ENCODE results near the gene SIPA1L3.

The SIPA1L3 gene

DNA sequence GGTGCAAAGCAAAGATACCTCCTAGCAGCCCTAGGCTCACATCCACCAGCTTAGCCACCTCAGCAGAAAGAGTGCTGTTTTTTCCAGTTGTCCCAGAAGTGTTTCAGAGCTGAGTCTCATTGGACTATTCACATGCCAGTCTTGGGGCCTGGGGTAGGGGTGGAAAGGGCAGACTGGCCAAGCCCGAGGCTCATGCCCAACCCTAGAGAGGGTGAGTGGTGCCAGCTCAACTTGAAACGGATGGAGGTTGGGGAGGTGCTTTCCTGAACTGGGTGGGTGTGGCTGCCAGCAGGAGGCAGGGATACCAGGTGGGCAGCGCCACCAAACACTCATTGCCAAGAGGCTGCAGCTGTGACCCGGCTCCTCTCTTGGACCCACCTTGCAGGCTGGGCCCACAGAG is 200.1 kb downstream of the SIPA1L3 start:
- Mint-ChIP-seq H3K36me3 (ENCODE audit: low read depth) (peaks cover 19% of the 10 kb centered on the region), H3K9me3 (no peaks in the 10 kb centered on the region), H3K27ac (no peak overlapping the region), H3K27me3 (ENCODE audit: low read depth) (no peaks in the 10 kb centered on the region), H3K4me1 (ENCODE audit: low read depth) (no peaks in the 10 kb centered on the region), H3K4me3 (no peak overlapping the region)
- no peak for DNase-seq (ENCODE audit: low spot score)

DNA sequence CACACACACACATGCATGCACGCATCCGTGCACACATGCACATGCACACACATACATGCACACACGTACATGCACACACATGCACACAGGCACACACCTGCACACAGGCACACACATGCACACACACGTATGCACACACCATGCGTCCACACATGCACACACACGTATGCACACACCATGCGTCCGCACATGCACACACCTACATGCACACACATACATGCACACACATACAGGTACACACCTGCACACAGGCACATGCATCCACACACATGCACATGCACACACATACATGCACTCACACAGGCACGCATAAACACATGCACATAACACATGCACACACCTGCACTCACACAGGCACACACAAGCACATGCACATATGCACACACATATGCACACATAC is 204.9 kb downstream of the SIPA1L3 start:
- no peak overlapping the region for H3K4me3 Mint-ChIP-seq
- no peaks in the 10 kb centered on the region for H3K9me3 Mint-ChIP-seq
- no peak overlapping the region for H3K27ac Mint-ChIP-seq

DNA sequence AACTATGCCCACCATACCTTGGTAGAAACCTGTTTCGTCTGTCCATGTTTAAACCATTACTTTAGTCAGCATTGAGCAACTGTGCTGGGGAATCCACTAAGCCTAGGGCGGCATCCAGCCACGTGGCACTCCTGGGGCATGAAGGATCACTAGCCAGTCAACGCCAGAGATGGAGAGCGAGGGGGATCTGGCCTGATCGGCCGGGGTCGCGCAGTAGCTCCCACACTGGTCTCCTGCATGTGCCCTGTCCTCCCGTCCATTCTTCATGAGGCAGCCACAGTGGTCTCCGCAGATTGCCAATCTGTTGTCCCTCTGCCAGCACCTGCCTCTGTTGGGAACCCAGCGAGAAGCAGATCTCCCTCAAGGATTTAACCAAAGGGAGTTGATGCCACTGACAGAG is 207.6 kb downstream of the SIPA1L3 start:
- Mint-ChIP-seq H3K4me3 (no peak overlapping the region), H3K27me3 (ENCODE audit: low read depth) (no peaks in the 10 kb centered on the region), H3K4me1 (ENCODE audit: low read depth) (peaks cover 11% of the 10 kb centered on the region), H3K36me3 (ENCODE audit: low read depth) (peaks cover 14% of the 10 kb centered on the region), H3K9me3 (peaks cover 6% of the 10 kb centered on the region), H3K27ac (peak overlapping the region; percentile 26)
- no peak for DNase-seq (ENCODE audit: low spot score)

More for the DNA sequence above, 204.9 kb downstream of the SIPA1L3 start:
- Mint-ChIP-seq H3K36me3 (ENCODE audit: low read depth) (peaks cover 17% of the 10 kb centered on the region), H3K4me1 (ENCODE audit: low read depth) (peaks cover 11% of the 10 kb centered on the region), H3K27me3 (ENCODE audit: low read depth) (no peaks in the 10 kb centered on the region)
- no peak for DNase-seq (ENCODE audit: low spot score)

DNA sequence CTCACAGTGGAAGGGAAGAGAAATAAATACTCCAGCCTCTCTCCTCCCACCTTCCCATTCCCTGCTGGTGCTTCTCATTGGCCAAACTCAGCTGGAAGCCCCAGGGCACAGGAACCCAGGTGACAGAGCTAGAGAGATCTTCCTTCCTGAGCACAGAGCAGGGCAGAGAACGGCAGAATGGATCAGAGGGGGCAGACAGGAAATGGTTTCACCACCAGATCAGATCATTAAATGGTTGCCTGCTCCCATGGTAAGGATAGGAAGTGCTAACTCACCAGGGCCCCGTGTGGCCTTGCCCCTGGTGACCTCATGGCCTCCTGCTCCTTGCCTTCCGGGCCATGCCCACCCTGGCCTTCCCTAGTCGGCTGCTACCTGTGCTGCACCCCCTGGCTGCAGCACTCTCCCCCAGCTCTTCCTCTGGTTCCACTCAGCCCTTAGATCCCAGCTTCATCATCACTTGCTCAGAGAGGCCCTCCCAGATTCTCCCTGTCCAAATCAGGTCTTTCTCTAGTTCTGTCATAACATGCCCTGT is 208.3 kb downstream of the SIPA1L3 start:
- Mint-ChIP-seq H3K4me3 (no peak overlapping the region), H3K27ac (peak overlapping the region; percentile 19), H3K36me3 (ENCODE audit: low read depth) (peaks cover 18% of the 10 kb centered on the region), H3K4me1 (ENCODE audit: low read depth) (peaks cover 11% of the 10 kb centered on the region), H3K9me3 (peaks cover 10% of the 10 kb centered on the region), H3K27me3 (ENCODE audit: low read depth) (no peaks in the 10 kb centered on the region)
- no peak for DNase-seq (ENCODE audit: low spot score)

DNA sequence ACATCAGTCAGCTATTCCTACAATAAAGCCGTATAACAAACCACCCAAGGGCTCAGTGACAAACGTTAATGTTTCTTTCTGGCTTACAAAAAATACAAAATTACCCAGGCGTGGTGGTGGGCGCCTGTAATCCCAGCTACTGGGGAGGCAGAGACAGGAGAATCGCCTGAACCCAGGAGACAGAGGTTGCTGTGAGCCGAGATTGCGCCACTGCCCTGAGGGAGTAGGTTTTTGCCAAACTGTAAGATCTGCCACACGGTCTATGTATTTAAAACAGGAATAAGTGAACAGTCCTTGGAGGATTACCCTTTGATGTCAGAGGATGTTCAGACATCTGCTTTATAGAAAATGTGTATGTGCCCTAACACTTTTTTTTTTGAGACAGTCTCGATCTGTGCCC is 211.2 kb downstream of the SIPA1L3 start:
- H3K36me3 Mint-ChIP-seq (ENCODE audit: low read depth) = peaks cover 18% of the 10 kb centered on the region
- no peak overlapping the region for H3K27ac Mint-ChIP-seq
- H3K4me3 Mint-ChIP-seq = no peak overlapping the region

DNA sequence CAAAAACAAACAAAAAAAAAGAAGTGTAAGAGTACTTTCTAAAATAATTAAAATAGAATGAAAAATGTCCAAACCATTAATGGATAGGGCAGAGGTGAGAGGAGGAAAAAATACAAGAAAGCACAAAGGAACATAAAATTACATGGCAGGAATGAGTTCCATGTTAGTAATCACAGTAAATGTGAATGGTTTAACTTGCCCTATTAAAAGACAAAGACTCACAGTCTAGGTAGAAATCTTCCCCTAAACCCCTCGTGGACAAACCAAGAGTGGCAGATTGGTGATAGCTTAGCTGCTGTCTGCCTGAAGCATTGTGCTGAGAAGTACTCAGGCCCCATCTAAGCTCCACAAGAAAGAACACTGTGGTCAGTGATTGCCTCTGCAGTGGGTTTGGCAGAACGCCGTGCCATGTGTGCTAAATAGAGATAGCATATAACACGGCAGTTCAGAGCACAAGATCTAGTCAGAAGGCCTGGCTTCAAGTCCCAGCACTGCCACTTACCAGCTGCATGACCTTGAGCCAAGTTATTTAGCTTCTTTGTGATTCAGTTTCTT is 213.5 kb downstream of the SIPA1L3 start:
- Mint-ChIP-seq H3K36me3 (ENCODE audit: low read depth) (peaks cover 20% of the 10 kb centered on the region), H3K27ac (no peak overlapping the region), H3K9me3 (peaks cover 15% of the 10 kb centered on the region), H3K4me3 (no peak overlapping the region), H3K4me1 (ENCODE audit: low read depth) (peaks cover 3% of the 10 kb centered on the region), H3K27me3 (ENCODE audit: low read depth) (no peaks in the 10 kb centered on the region)
- DNase-seq (ENCODE audit: low spot score) = no peak

More for the DNA sequence above, 211.2 kb downstream of the SIPA1L3 start:
- H3K4me1 Mint-ChIP-seq (ENCODE audit: low read depth) = peaks cover 11% of the 10 kb centered on the region
- peaks cover 10% of the 10 kb centered on the region for H3K9me3 Mint-ChIP-seq
- H3K27me3 Mint-ChIP-seq (ENCODE audit: low read depth) = no peaks in the 10 kb centered on the region
- DNase-seq (ENCODE audit: low spot score) = no peak

DNA sequence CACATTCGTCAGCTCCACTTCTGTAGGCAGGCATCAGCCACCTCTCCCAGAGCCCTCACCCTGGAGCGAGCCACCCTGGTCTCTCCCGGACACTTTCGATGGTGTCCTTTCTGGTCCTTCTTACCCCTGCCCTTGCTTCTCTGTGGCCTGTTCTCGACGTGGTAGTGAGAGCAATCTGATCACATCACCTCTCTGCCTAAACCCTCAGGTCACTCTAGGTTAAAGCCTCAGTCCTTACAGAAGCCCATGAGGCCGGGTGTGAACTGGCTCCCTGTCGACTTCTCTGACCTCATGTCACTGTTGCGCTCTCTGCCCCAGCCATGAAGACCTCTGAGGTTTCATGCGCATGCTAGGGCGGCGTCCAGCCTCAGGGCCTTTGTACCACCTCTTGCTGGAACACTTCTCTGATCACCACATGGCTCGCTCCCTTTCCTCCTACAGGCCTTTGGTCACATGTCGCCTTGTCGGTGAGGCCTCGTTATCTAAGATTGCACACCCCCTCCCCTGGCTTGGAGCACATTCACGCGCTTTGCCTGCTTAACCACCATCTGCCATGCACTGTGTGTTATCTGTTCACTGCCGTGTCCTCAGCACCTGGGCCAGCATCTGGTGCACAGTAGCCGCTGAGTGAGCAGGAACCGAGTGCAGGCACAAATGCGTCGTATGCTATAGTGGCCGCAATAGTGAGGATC is 215.5 kb downstream of the SIPA1L3 start:
- Mint-ChIP-seq H3K27ac (no peak overlapping the region), H3K36me3 (ENCODE audit: low read depth) (peaks cover 20% of the 10 kb centered on the region)
- DNase-seq (ENCODE audit: low spot score) = no peak

DNA sequence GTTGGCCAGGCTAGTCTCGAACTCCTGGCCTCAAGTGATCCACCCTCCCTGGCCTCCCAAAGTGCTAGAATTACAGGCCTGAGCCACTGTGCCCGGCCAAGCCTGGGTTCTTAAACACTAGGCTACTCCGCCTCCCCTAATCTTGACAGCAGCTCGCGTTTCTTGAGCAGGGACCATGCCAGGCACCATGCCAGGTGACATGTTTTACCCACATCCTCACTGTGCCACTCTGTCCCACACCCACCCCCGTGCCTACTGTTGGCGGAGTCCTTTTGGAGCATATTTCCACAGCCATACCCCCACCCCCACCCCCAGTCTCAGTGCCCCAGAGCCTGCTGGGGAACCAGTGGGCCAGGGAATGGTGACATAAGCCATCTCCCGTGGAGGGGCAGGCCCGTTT is 218.2 kb downstream of the SIPA1L3 start:
- H3K27ac Mint-ChIP-seq = no peak overlapping the region
- no peak overlapping the region for H3K4me3 Mint-ChIP-seq
- H3K9me3 Mint-ChIP-seq = peaks cover 7% of the 10 kb centered on the region
- peaks cover 11% of the 10 kb centered on the region for H3K36me3 Mint-ChIP-seq (ENCODE audit: low read depth)
- H3K27me3 Mint-ChIP-seq (ENCODE audit: low read depth) = no peaks in the 10 kb centered on the region
- no peaks in the 10 kb centered on the region for H3K4me1 Mint-ChIP-seq (ENCODE audit: low read depth)
- no peak for DNase-seq (ENCODE audit: low spot score)

More for the DNA sequence above, 215.5 kb downstream of the SIPA1L3 start:
- Mint-ChIP-seq H3K9me3 (peaks cover 17% of the 10 kb centered on the region), H3K27me3 (ENCODE audit: low read depth) (no peaks in the 10 kb centered on the region), H3K4me1 (ENCODE audit: low read depth) (no peaks in the 10 kb centered on the region), H3K4me3 (no peak overlapping the region)

DNA sequence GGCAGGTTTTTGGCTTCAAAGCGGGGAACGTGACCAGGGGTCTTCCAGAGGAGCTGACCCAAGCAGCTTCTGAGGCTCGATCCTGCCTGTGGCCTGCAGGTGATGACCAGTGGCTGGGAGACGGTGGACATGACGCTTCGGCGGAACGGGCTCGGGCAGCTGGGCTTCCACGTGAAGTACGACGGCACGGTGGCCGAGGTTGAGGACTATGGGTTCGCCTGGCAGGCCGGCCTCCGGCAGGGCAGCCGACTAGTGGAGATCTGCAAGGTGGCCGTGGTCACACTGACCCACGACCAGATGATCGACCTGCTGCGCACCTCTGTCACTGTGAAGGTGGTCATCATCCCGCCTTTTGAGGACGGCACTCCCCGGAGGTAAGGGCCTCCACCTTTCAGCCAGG is 223.4 kb downstream of the SIPA1L3 start:
- Mint-ChIP-seq H3K4me3 (no peak overlapping the region), H3K36me3 (ENCODE audit: low read depth) (peaks cover 3% of the 10 kb centered on the region), H3K9me3 (peaks cover 3% of the 10 kb centered on the region), H3K27ac (no peak overlapping the region), H3K27me3 (ENCODE audit: low read depth) (no peaks in the 10 kb centered on the region), H3K4me1 (ENCODE audit: low read depth) (peaks cover 7% of the 10 kb centered on the region)
- DNase-seq (ENCODE audit: low spot score) = no peak

DNA sequence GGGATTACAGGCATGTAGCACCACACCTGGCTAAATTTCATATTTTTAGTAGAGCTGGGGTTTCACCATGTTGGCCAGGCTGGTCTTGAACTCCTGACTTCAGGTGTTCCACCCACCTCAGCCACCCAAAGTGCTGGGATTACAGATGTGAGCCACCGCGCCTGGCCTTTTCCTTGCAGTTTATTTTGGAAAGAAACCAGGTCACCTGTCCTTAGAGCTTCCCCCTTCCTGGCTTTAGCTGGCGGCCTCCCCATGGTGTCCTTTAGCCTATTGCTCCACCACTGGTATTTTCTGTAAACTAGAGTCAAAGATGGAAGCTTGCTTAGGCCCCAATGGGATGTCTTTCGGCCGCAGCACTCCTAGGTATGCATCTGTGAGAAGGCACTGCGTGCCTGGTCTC is 225.8 kb downstream of the SIPA1L3 start:
- H3K9me3 Mint-ChIP-seq = no peaks in the 10 kb centered on the region
- peaks cover 3% of the 10 kb centered on the region for H3K36me3 Mint-ChIP-seq (ENCODE audit: low read depth)
- no peaks in the 10 kb centered on the region for H3K27me3 Mint-ChIP-seq (ENCODE audit: low read depth)
- H3K4me3 Mint-ChIP-seq = no peak overlapping the region
- no peak overlapping the region for H3K27ac Mint-ChIP-seq
- H3K4me1 Mint-ChIP-seq (ENCODE audit: low read depth) = peaks cover 7% of the 10 kb centered on the region
- no peak for DNase-seq (ENCODE audit: low spot score)

DNA sequence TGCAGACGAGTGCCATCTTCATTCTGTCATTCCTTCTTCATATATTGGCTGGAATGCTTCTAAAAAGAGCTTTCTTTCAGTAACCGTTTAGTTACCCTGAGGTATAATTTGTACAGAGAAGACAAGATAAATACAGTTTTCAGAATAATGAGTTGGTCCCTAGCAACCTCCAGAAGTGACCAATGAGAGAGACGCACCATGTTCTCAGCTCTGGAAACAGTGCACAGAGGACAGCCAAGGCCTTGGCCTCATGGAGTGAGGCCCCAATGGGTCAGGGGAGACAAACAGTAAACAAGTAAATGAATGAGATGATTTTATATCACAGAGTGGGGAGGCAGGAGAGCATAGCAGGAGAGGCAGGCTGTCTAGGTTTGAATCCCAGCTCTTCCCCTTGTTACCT is 226.3 kb downstream of the SIPA1L3 start:
- Mint-ChIP-seq H3K36me3 (ENCODE audit: low read depth) (peaks cover 3% of the 10 kb centered on the region), H3K27me3 (ENCODE audit: low read depth) (no peaks in the 10 kb centered on the region), H3K27ac (no peak overlapping the region), H3K4me1 (ENCODE audit: low read depth) (peaks cover 7% of the 10 kb centered on the region), H3K4me3 (no peak overlapping the region), H3K9me3 (no peaks in the 10 kb centered on the region)
- DNase-seq (ENCODE audit: low spot score) = no peak

DNA sequence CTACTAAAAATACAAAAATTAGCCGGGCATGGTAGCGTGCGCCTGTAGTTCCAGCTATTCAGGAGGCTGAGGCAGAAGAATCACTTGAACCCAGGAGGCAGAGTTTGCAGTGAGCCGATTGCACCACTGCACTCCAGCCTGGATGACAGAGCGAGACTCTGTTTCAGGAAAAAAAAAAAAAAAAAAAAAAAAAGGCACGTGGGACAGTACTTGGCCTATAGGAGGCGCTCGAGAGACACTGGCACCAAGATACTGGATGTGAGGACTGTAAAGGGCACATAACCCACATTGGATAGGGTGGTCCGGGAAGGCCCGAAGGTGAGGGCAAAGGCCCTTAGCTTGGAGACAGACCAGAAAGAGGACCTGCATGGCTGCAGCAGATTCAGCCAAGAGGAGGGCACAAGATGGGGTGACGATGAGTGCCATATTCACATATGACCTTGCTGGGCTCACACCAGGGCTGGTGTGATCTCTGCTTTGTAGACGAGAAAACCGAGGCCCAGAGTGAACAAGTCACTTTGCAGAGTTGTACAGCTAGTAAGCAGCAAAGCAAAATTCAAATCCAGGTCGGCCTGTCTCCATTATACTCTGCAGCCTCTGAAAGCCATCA is 227.6 kb downstream of the SIPA1L3 start:
- Mint-ChIP-seq H3K27me3 (ENCODE audit: low read depth) (no peaks in the 10 kb centered on the region), H3K9me3 (no peaks in the 10 kb centered on the region), H3K27ac (no peak overlapping the region), H3K4me1 (ENCODE audit: low read depth) (peaks cover 7% of the 10 kb centered on the region), H3K4me3 (no peak overlapping the region), H3K36me3 (ENCODE audit: low read depth) (peaks cover 3% of the 10 kb centered on the region)
- DNase-seq (ENCODE audit: low spot score) = no peak

DNA sequence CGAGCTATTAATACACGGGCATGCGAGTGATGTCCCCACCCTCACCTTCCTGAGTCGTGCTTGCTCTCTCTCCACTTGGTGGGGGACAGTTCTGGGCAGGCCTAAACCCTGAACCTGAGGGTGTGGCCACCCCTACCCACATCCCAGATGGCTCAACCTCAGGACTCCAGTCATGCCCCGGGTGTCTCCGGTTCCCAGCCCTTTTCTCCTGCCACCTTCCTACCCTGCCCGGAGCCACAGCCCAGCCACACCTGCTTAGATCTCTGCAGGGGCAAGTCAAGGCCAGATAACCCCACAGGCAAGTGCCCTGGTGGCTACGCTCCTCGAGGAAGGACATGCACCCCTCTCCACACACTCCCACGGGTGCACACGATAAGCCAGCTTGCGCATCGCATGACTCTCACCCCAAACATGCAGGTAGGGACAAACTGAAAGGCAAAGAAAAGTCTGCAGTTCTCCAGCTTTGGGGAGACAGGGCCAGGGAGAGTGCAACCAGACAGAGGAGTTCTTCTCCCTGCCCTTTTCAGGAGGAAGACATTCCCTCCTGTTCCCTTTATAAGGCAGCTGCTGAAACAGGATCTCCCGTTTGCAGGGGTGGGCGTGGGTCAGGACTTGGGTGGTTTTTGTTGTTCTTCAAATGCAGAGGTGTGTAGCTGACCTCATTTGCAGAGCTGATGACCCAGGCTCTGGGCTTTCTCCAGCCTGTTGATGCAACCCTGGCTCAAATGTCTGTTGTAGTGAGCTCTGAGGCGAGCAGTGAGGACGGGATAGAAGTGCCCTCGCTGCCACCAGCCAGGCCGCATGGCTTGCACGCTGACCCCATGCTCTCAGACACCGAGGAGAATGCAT is 228.4 kb downstream of the SIPA1L3 start:
- DNase-seq (ENCODE audit: low spot score) = no peak
- Mint-ChIP-seq H3K27me3 (ENCODE audit: low read depth) (no peaks in the 10 kb centered on the region), H3K27ac (no peak overlapping the region)

DNA sequence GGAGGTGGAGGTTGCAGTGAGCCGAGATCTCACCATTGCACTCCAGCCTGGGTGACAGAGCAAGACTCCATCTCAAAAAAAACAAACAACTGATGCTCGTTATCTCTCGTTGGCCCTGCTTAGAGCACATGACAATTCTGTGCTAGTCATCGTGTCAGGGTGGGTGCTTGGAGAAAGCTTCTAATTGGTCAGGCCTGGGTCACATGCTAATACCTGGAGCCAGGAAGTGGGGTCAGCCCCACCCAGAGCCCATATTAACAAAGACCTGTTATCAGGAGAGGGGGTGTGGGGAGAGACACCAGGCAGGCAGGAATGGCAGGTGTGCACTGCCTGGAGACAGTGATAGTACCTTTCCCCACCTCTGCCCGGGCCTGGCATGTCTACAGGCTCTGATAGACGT is 232.1 kb downstream of the SIPA1L3 start:
- H3K4me1 Mint-ChIP-seq (ENCODE audit: low read depth) = no peaks in the 10 kb centered on the region
- no peak overlapping the region for H3K4me3 Mint-ChIP-seq
- no peaks in the 10 kb centered on the region for H3K36me3 Mint-ChIP-seq (ENCODE audit: low read depth)
- H3K27me3 Mint-ChIP-seq (ENCODE audit: low read depth) = no peaks in the 10 kb centered on the region
- H3K27ac Mint-ChIP-seq = no peak overlapping the region
- H3K9me3 Mint-ChIP-seq = no peaks in the 10 kb centered on the region
- no peak for DNase-seq (ENCODE audit: low spot score)

More for the DNA sequence above, 228.4 kb downstream of the SIPA1L3 start:
- Mint-ChIP-seq H3K4me3 (no peak overlapping the region), H3K9me3 (no peaks in the 10 kb centered on the region), H3K4me1 (ENCODE audit: low read depth) (peaks cover 7% of the 10 kb centered on the region), H3K36me3 (ENCODE audit: low read depth) (peaks cover 3% of the 10 kb centered on the region)

All from T-helper 2 cell treated with Interferon-gamma antibody and Interleukin-4, amounts not matched to agents 5 μg/mL and 100 μg/mL, for 36 hours (primary cell).